K562 (cell line): ENCODE measurements around the gene LRMDA. TPM values are rescaled to one million over a fixed set of nuclear protein-coding genes. Genes with fewer than 3 reads are reported as not detected.

Experiments
- ATAC-seq: fragments of 200-7000 bp; cut with Tn5 transposase; 3 replicates; pipeline ENCODE4 v1.9.1; 2020; ENCODE audit warnings: moderate library complexity
- BruUV-seq: library from RNA; stranded (reverse); fragments of 400-500 nt; replicated peaks from 2 replicates; lab custom pipeline; 2021; lab: Mats Ljungman, UMichigan
- CTCF ChIA-PET: fragments of 300-600 bp; formaldehyde crosslinking; extraction: SDS; loops from one replicate; lab custom pipeline; 2021; ENCODE audit warnings: low intra/inter-chr PET ratio; lab: Yijun Ruan, JAX
- POLR2A ChIA-PET: fragments of 300-600, 350-650 bp; sonication (Branson Sonifier 250); formaldehyde crosslinking; extraction: SDS; loops from one replicate; lab custom pipeline; 2021; ENCODE audit warnings: antibody characterized with exemption, inconsistent platforms; lab: Yijun Ruan, JAX
- DNase-seq, 4 experiments: peaks; one replicate each; pipeline versions ENCODE4 v3.0.0 to v3.0.0-alpha.2; 2011 to 2018; ENCODE audit warnings: low spot score in 3 of 4, mixed read lengths in 3 of 4; ENCODE audit errors: extremely low read depth in 1 of 4
- FAIRE-seq: peaks from 2 replicates; lab custom pipeline; 2011; peaks lifted over from hg19 to GRCh38; lab: Jason Lieb, UNC
- H2AFZ ChIP-seq: 2 replicates; pipeline ENCODE4 v1.6.0; 2011; ENCODE audit warnings: low read depth, low read length, control low read depth, inconsistent platforms
- H3K27ac ChIP-seq: fragments of 200-600 bp; 3 replicates; pipeline ENCODE4 v1.8.0; 2011; ENCODE audit warnings: low read depth, mild to moderate bottlenecking, control low read depth, inconsistent platforms, low read length, moderate library complexity, mixed read lengths; ENCODE audit errors: extremely low read depth
- H3K27me3 ChIP-seq, 2 experiments: fragments of 300-600 bp in 1 of 2; 2 replicates in 1 of 2; 3 replicates in 1 of 2; pipeline versions ENCODE4 v1.6.0 to v1.8.0; 2011; ENCODE audit warnings: inconsistent platforms in 2 of 2, low read length in 2 of 2, mild to moderate bottlenecking in 1 of 2, mixed read lengths in 1 of 2, moderate library complexity in 1 of 2; ENCODE audit not compliant: control insufficient read depth in 2 of 2, insufficient read depth in 2 of 2
- H3K36me3 ChIP-seq: fragments of 300-600 bp; 3 replicates; pipeline ENCODE4 v1.8.0; 2011; ENCODE audit warnings: mild to moderate bottlenecking, low read length, inconsistent platforms; ENCODE audit not compliant: control insufficient read depth, insufficient read depth
- H3K4me1 ChIP-seq, 2 experiments: fragments of 200-600 bp in 1 of 2; replicated peaks in 1 of 2; 2 replicates in 1 of 2; 3 replicates in 1 of 2; pipeline versions ENCODE4 v1.5.1 to v1.8.0; 2011; ENCODE audit warnings: inconsistent platforms in 2 of 2, low read length in 2 of 2, mild to moderate bottlenecking in 1 of 2, mixed read lengths in 1 of 2, moderate library complexity in 1 of 2; ENCODE audit not compliant: control insufficient read depth in 2 of 2, insufficient read depth in 2 of 2
- H3K4me2 ChIP-seq: 2 replicates; pipeline ENCODE4 v1.6.1; 2011; ENCODE audit warnings: low read length, control low read depth, inconsistent platforms, mixed read lengths; ENCODE audit not compliant: insufficient read depth
- H3K4me3 ChIP-seq: fragments of 200-600 bp; sonication (generic), shearing (Covaris generic); 2 replicates; pipeline ENCODE4 v1.5.1; 2016; ENCODE audit warnings: control low read depth, inconsistent platforms
- H3K79me2 ChIP-seq: fragments of 200-600 bp; 3 replicates; pipeline ENCODE4 v1.8.0; 2011; ENCODE audit warnings: low read length, inconsistent platforms; ENCODE audit not compliant: control insufficient read depth, insufficient read depth
- H3K9ac ChIP-seq, 2 experiments: 2 replicates each; pipeline versions ENCODE4 v1.6.0 to v1.6.1; 2011; ENCODE audit warnings: low read depth in 2 of 2, low read length in 2 of 2, control low read depth in 1 of 2, inconsistent platforms in 1 of 2, mild to moderate bottlenecking in 1 of 2, mixed read lengths in 1 of 2; ENCODE audit not compliant: insufficient read depth in 1 of 2
- H3K9me1 ChIP-seq: one replicate; pipeline ENCODE4 v1.6.0; 2011; ENCODE audit warnings: inconsistent platforms, mild to moderate bottlenecking, low read length, moderate library complexity; ENCODE audit not compliant: control insufficient read depth, insufficient read depth
- H3K9me3 ChIP-seq: replicated peaks from 2 replicates; pipeline ENCODE4 v1.5.1; 2011; ENCODE audit warnings: low read depth, low read length, inconsistent platforms; ENCODE audit not compliant: control insufficient read depth, insufficient read depth
- H4K20me1 ChIP-seq: replicated peaks from 2 replicates; pipeline ENCODE4 v1.6.1; 2011; ENCODE audit warnings: low read length, inconsistent platforms, mixed read lengths; ENCODE audit not compliant: control insufficient read depth, insufficient read depth
- DIDO1 ChIP-seq: fragments of 450-650 bp; IDR thresholded peaks from 2 replicates; pipeline ENCODE4 v1.6.1; 2016; ENCODE audit warnings: low read depth, missing biosample characterization, missing genetic modification characterization
- DMBX1 ChIP-seq: fragments of 250-450 bp; sonication (Bioruptor Pico); IDR thresholded peaks from 2 replicates; pipeline ENCODE4 v1.8.0; 2022; ENCODE audit warnings: inconsistent platforms, mild to moderate bottlenecking, moderate library complexity, borderline replicate concordance
- GABPA ChIP-seq: fragments of 200-800 bp; sonication (Bioruptor generic); conservative IDR thresholded peaks from 2 replicates; pipeline ENCODE4 v1.6.1; 2016; ENCODE audit warnings: low read depth, missing genetic modification characterization, missing compliant biosample characterization
- WGBS: fragments of 100-300 bp; shearing (Covaris generic); methylation state at CpG from one replicate; pipeline ENCODE4 v1.1.6; 2016; ENCODE audit warnings: low coverage, mixed read lengths; ENCODE audit not compliant: insufficient coverage; ENCODE audit errors: missing lambda C conversion rate; 5-methylcytosine and 5-hydroxymethylcytosine counted together
- in situ Hi-C: fragments of 300-500 bp; cut with MboI; formaldehyde crosslinking; loops from 4 replicates; pipeline ENCODE4 v1.15.0; 2018; ENCODE audit warnings: inconsistent platforms, mixed read lengths
- intact Hi-C: fragments of 100-400 bp; cut with micrococcal nuclease; formaldehyde crosslinking; loops from 2 replicates; pipeline ENCODE4 v1.14.2; 2022
- polyA plus RNA-seq, 8 experiments: library from polyadenylated mRNA; depleted of rRNA in 4 of 8; stranded (reverse) in 5 of 8; unstranded in 3 of 8; fragments of >200 nt; fragmentation: Nextera tagmentation in 2 of 8; fragmentation: Illumina TruSeq in 1 of 8; extraction: Ambion mirVana in 2 of 8; extraction: Trizol in 1 of 8; gene quantifications; 2 replicates each; pipeline versions ENCODE4 v1.2.1 to v1.2.3, GENCODE V29; 2011 to 2014; ENCODE audit warnings: inconsistent platforms in 1 of 8, missing spikeins in 1 of 8
- total RNA-seq, 7 experiments: library from RNA; depleted of rRNA in 6 of 7; stranded (reverse); fragments of >200 nt in 6 of 7; fragmentation: Illumina TruSeq in 2 of 7; extraction: Trizol in 2 of 7; gene quantifications; 2 replicates each; pipeline versions ENCODE4 v1.2.1 to v1.2.3, GENCODE V29; 2011 to 2021; ENCODE audit warnings: low replicate concordance in 1 of 7
- TF ChIP-seq, protein P1 (sequence below): sonication (generic); formaldehyde crosslinking; IDR thresholded peaks from 2 replicates; pipeline ENCODE4 v1.8.0; 2023; ENCODE audit warnings: mild to moderate bottlenecking, missing genetic modification reagents
- TF ChIP-seq, protein P2 (sequence below): sonication (generic); formaldehyde crosslinking; IDR thresholded peaks from 2 replicates; pipeline ENCODE4 v1.8.1; 2022; ENCODE audit warnings: missing genetic modification reagents

Gene LRMDA
- total and polyA plus RNA-seq, 9 of the 15 experiments (the other 6 are each of a cell fraction or from before 2014, with no cell fraction given) = 0.25 TPM; not detected in 8

DNA sequence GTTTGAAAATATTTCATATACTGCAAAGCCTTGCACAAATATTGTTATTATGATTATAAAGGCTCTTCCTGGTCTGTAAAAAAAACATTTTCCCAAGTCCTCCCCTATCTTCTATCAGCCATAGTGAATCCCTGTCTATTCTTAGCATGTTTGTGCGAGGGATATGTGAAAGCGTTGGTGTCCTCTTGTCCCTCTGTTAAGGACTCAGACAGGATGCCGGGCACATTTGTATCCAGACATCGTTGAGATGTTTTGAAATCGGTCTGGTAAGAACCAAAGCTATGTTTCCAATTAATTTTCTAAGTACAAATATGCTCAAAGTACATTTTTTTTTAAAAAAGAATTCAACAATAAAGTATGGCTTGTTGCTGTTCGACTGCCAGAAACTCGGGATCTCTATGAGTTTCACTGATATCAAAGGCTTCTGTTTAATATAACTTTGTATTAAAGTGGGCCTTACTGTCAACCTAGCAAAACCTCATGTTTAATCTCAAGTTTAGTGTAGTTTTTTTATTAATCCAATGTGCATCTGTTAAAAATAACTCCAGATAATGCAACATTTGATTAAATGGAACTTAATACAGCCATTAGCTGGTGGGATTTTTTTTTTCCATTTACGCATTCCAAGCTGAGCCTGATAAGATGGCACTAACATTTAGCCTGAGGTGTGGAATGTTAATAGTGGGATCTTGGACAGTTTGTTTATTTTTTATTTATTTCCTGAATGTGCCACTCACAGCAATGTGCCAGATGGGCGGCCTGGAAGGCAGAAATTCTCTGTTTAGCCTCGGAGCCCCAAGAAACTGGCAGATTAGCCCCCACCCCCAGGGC is 754.3 kb downstream of the LRMDA start:
- no peak overlapping the region for H3K4me2 ChIP-seq
- no peak overlapping the region for H3K27ac ChIP-seq
- H2AFZ ChIP-seq = no peak overlapping the region
- WGBS = 4% methylated on average over 10 of the region's 10 CpGs
- DNase-seq = no peak
- in situ Hi-C loops = no loop called here
- H3K9me3 ChIP-seq = no peaks in the 10 kb centered on the region
- no peaks in the 10 kb centered on the region for H3K36me3 ChIP-seq
- H3K4me1 ChIP-seq = no peaks in the 10 kb centered on the region
- FAIRE-seq = peak; percentile 11
- CTCF ChIA-PET = no interaction called here
- intact Hi-C loops = no loop called here
- ATAC-seq = no peak
- POLR2A ChIA-PET = interaction anchor here (0.7 kb wide), 1 partner anchor 384 kb away, joined by 3 read pairs; no protein-coding TSS in a partner anchor
- no peak overlapping the region for H3K4me3 ChIP-seq
- no peaks in the 10 kb centered on the region for H4K20me1 ChIP-seq
- no TSS peak for BruUV-seq
- TF ChIP-seq, protein P1, sequence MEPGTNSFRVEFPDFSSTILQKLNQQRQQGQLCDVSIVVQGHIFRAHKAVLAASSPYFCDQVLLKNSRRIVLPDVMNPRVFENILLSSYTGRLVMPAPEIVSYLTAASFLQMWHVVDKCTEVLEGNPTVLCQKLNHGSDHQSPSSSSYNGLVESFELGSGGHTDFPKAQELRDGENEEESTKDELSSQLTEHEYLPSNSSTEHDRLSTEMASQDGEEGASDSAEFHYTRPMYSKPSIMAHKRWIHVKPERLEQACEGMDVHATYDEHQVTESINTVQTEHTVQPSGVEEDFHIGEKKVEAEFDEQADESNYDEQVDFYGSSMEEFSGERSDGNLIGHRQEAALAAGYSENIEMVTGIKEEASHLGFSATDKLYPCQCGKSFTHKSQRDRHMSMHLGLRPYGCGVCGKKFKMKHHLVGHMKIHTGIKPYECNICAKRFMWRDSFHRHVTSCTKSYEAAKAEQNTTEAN (CRISPR knock-in tag) = no peak
- TF ChIP-seq DMBX1 (CRISPR knock-in tag) = no peak
- TF ChIP-seq, protein P2, sequence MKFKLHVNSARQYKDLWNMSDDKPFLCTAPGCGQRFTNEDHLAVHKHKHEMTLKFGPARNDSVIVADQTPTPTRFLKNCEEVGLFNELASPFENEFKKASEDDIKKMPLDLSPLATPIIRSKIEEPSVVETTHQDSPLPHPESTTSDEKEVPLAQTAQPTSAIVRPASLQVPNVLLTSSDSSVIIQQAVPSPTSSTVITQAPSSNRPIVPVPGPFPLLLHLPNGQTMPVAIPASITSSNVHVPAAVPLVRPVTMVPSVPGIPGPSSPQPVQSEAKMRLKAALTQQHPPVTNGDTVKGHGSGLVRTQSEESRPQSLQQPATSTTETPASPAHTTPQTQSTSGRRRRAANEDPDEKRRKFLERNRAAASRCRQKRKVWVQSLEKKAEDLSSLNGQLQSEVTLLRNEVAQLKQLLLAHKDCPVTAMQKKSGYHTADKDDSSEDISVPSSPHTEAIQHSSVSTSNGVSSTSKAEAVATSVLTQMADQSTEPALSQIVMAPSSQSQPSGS = no peak
- TF ChIP-seq GABPA (tag) = no peak
- TF ChIP-seq DIDO1 (tag) = no peak
- H3K9me1 ChIP-seq = no peaks in the 10 kb centered on the region
- no peak overlapping the region for H3K9ac ChIP-seq
- no peaks in the 10 kb centered on the region for H3K79me2 ChIP-seq
- H3K27me3 ChIP-seq = no peaks in the 10 kb centered on the region
